ENCODE data around the gene HPS1.

- TF ChIP-seq CTCF (IDR thresholded peaks at IDR 0.05) (no peak), POLR2A (IDR thresholded peaks at IDR 0.05) (no peak)
Observed at GRCh38 chr10:98402478-98402877, 44.3 kb downstream of the HPS1 start.
